ENCODE data around the gene PCNX3. TPM values are rescaled to one million over a fixed set of nuclear protein-coding genes. Genes with fewer than 3 reads are reported as not detected.

Gene PCNX3
- total and polyA plus RNA-seq, 10 of the 15 experiments (the other 5 are each of a cell fraction or from before 2014, with no cell fraction given) = 0.03 to 46.6 (median 8.4) TPM

GRCh38 chr11:65572356-65573051 lies 43.1 kb upstream of the PCNX3 start, which contains the start of gene FAM89B (continued):
- TF ChIP-seq GATAD2B (conservative IDR thresholded peaks at IDR 0.05; ENCODE audit: low read depth) (peak; percentile 79), MEF2A (IDR thresholded peaks at IDR 0.05; ENCODE audit: insufficient read depth, low read depth, low read length) (0 out of 2 replicates have a peak, but pooled peaks have one; percentile 12), SREBF2 (IDR thresholded peaks at IDR 0.05; ENCODE audit: low read length) (no peak), SIX5 (IDR thresholded peaks at IDR 0.05; ENCODE audit: low read depth, low read length, severe bottlenecking) (no peak), TCF3 (IDR thresholded peaks at IDR 0.05; ENCODE audit: borderline replicate concordance, insufficient read depth, low read depth, low read length) (0 out of 2 replicates have a peak, but pooled peaks have one; percentile 21), NFYB (IDR thresholded peaks at IDR 0.05; ENCODE audit: insufficient read depth, low read depth, low read length) (no peak), BACH1 (IDR thresholded peaks at IDR 0.05; ENCODE audit: borderline replicate concordance) (peak; percentile 84; the same call in 1 of the 2 replicates), ZNF217 (IDR thresholded peaks at IDR 0.05) (no peak), NR2F1 (conservative IDR thresholded peaks at IDR 0.05) (peak; percentile 34; the same call in 1 of the 2 replicates), RELB (IDR thresholded peaks at IDR 0.05; ENCODE audit: low read depth) (peak; percentile 67; the same call in 1 of the 2 replicates), GABPA (IDR thresholded peaks at IDR 0.05; ENCODE audit: low read depth) (no peak), ZNF592 (IDR thresholded peaks at IDR 0.05) (no peak), PAX5 (IDR thresholded peaks at IDR 0.05; ENCODE audit: borderline replicate concordance, low read depth, low read length) (no peak), MXI1 (IDR thresholded peaks at IDR 0.05; ENCODE audit: low read depth, low read length) (peak; percentile 58; the same call in 1 of the 2 replicates), RAD21 (IDR thresholded peaks at IDR 0.05; ENCODE audit: insufficient read depth, low read depth, low read length) (no peak), ZBTB40 (IDR thresholded peaks at IDR 0.05; ENCODE audit: borderline replicate concordance) (no peak), FOS (IDR thresholded peaks at IDR 0.05; ENCODE audit: borderline replicate concordance, extremely low read depth, insufficient read length) (no peak), TAF1 (IDR thresholded peaks at IDR 0.05; ENCODE audit: borderline replicate concordance, low read depth, low read length) (peak; percentile 23; the same call in 1 of the 2 replicates), KAT2A (conservative IDR thresholded peaks at IDR 0.05; ENCODE audit: control insufficient read depth, low read depth, low read length) (no peak)
